GM18520 (cell line): Measurements from ENCODE around the gene RUNX2.
"Not testable (repeated sequence)": the region's sequence is repeated elsewhere in the genome, so short reads cannot be mapped to it uniquely, and the experiment has no call there.

ENCODE experiments used
- ATAC-seq: cut with Tn5 transposase; IDR thresholded peaks from one replicate; pipeline ENCODE4 v1.9.1; 2021; ENCODE audit not compliant: unreplicated experiment

RUNX2 gene

GRCh38 chr6:45663251-45664221 lies 335.4 kb downstream of the RUNX2 start:
- ATAC-seq, result no peak

GRCh38 chr6:45664707-45665106 lies 336.6 kb downstream of the RUNX2 start:
- ATAC-seq, result no peak

- no peak for ATAC-seq
Measured at GRCh38 chr6:45665859-45666258, 337.7 kb downstream of the RUNX2 start.

GRCh38 chr6:45666846-45667245 lies 338.7 kb downstream of the RUNX2 start:
- no peak for ATAC-seq

- ATAC-seq, result no peak
Measured at GRCh38 chr6:45667300-45667699, 339.2 kb downstream of the RUNX2 start.

- ATAC-seq, result no peak
Measured at GRCh38 chr6:45667766-45668165, 339.6 kb downstream of the RUNX2 start.

GRCh38 chr6:45668705-45669104 lies 340.6 kb downstream of the RUNX2 start:
- ATAC-seq, result no peak

GRCh38 chr6:45673167-45673566 lies 345.0 kb downstream of the RUNX2 start:
- ATAC-seq, result not testable (repeated sequence)

- ATAC-seq, result not testable (repeated sequence)
Measured at GRCh38 chr6:45675166-45675565, 347.0 kb downstream of the RUNX2 start.

- ATAC-seq, result no peak
Measured at GRCh38 chr6:45675634-45676033, 347.5 kb downstream of the RUNX2 start.

GRCh38 chr6:45676380-45676779 lies 348.2 kb downstream of the RUNX2 start:
- no peak for ATAC-seq

GRCh38 chr6:45677381-45678284 lies 349.5 kb downstream of the RUNX2 start:
- peak; percentile 26 for ATAC-seq

GRCh38 chr6:45678285-45678607 lies 350.1 kb downstream of the RUNX2 start:
- no peak for ATAC-seq

- ATAC-seq, result no peak
Measured at GRCh38 chr6:45679163-45679562, 351.0 kb downstream of the RUNX2 start.

- ATAC-seq, result no peak
Measured at GRCh38 chr6:45679631-45680030, 351.5 kb downstream of the RUNX2 start.

- ATAC-seq, result peak; percentile 94
Measured at GRCh38 chr6:45681860-45682511, 353.9 kb downstream of the RUNX2 start.

- no peak for ATAC-seq
Measured at GRCh38 chr6:45684476-45684875, 356.3 kb downstream of the RUNX2 start.

- ATAC-seq, result no peak
Measured at GRCh38 chr6:45685076-45685475, 356.9 kb downstream of the RUNX2 start.

GRCh38 chr6:45686841-45687569 lies 358.9 kb downstream of the RUNX2 start:
- ATAC-seq, result no peak

GRCh38 chr6:45687570-45687969 lies 359.4 kb downstream of the RUNX2 start:
- peak; percentile 60 for ATAC-seq

GRCh38 chr6:45688180-45688579 lies 360.1 kb downstream of the RUNX2 start:
- no peak for ATAC-seq
